Thyroid gland (tissue), 4 donors: ENCODE data around the gene SIRT7. TPM values are rescaled to one million over a fixed set of nuclear protein-coding genes. Genes with fewer than 3 reads are reported as not detected.

Experiments
- DNase-seq, 2 donors: peaks; one replicate each; pipeline ENCODE4 v3.0.0-alpha.2; 2019
- H3K27ac ChIP-seq, 3 donors: fragments of 200-600 bp; sonication (generic); 1 replicate in 2 of 3; 2 replicates in 1 of 3; pipeline ENCODE4 v1.5.1; 2016 to 2019; ENCODE audit warnings: mild to moderate bottlenecking in 1 of 3, moderate library complexity in 1 of 3
- H3K27me3 ChIP-seq: fragments of 200-600 bp; sonication (generic); one replicate; pipeline ENCODE4 v1.5.1; 2019
- H3K36me3 ChIP-seq, 2 donors: fragments of 200-600 bp; sonication (generic); one replicate each; pipeline ENCODE4 v1.5.1; 2016 to 2019
- H3K4me1 ChIP-seq, 2 donors: fragments of 200-600 bp; sonication (generic); one replicate each; pipeline ENCODE4 v1.5.1; 2017 to 2019
- H3K4me3 ChIP-seq, 3 donors: fragments of 200-600 bp; sonication (generic); replicated peaks in 1 of 3; 1 replicate in 2 of 3; 2 replicates in 1 of 3; pipeline ENCODE4 v1.5.1; 2016; ENCODE audit warnings: mild to moderate bottlenecking in 1 of 3
- H3K9me3 ChIP-seq: fragments of 200-600 bp; sonication (generic); one replicate; pipeline ENCODE4 v1.5.1; 2017
- CTCF ChIP-seq, 6 experiments: fragments of 200-600 bp in 3 of 6; fragments of 450-650 bp in 3 of 6; sonication (generic) in 3 of 6; IDR thresholded peaks; one replicate each; pipeline ENCODE4 v1.5.1; 2016 to 2019; ENCODE audit warnings: antibody characterized with exemption in 6 of 6, mild to moderate bottlenecking in 2 of 6, inconsistent platforms in 1 of 6, moderate library complexity in 1 of 6
- POLR2A ChIP-seq, 2 donors: fragments of 450-650 bp; IDR thresholded peaks; one replicate each; pipeline ENCODE4 v1.6.1; 2017; ENCODE audit warnings: antibody characterized with exemption in 2 of 2, mild to moderate bottlenecking in 2 of 2, moderate library complexity in 1 of 2
- WGBS, 2 donors: methylation state at CpG; one replicate each; pipeline ENCODE4 v1.1.5; 2017; 5-methylcytosine and 5-hydroxymethylcytosine counted together
- intact Hi-C: fragments of 100-400 bp; cut with DNase I; formaldehyde crosslinking; loops from one replicate; pipeline ENCODE4 v1.15.1; 2023
- total RNA-seq, 4 donors: library from RNA; depleted of rRNA; stranded (reverse); fragments of >200 nt; gene quantifications; one replicate each; pipeline ENCODE4 v1.2.3, GENCODE V29; 2016

The SIRT7 gene
- total RNA-seq, 4 donors from 2014 or later: 8.9 to 23.5 (median 15.8) TPM

- 97% methylated on average over 6 to 7 of the region's 10 CpGs for WGBS, 2 donors
- H3K36me3 ChIP-seq: peaks cover 3 to 16% of the 10 kb centered on the region in 2 donors
- peaks cover 0 to 14% of the 10 kb centered on the region in 2 donors for H3K4me1 ChIP-seq
- TF ChIP-seq POLR2A (IDR thresholded peaks at IDR 0.05) (no peak), CTCF (IDR thresholded peaks at IDR 0.05) (no peak)
- H3K27me3 ChIP-seq: no peaks in the 10 kb centered on the region
- intact Hi-C loops: no loop called here
- no peak overlapping the region for H3K27ac ChIP-seq
- no peaks in the 10 kb centered on the region for H3K9me3 ChIP-seq
- no peak for DNase-seq
- H3K4me3 ChIP-seq: no peak overlapping the region
These were observed 14.6 kb downstream of the SIRT7 start for GRCh38 chr17:81903415-81903831.

- Histone ChIP-seq H3K4me1 (peaks cover 0 to 14% of the 10 kb centered on the region in 2 donors), H3K9me3 (no peaks in the 10 kb centered on the region), H3K27me3 (no peaks in the 10 kb centered on the region), H3K4me3 (peak overlapping the region in 1 of 3 donors; percentile 28), H3K27ac (no peak overlapping the region), H3K36me3 (peaks cover 9 to 22% of the 10 kb centered on the region in 2 donors)
- 25 to 57% methylated on average over 14 to 17 of the region's 47 CpGs for WGBS, 2 donors
- DNase-seq: no peak
- no peak for TF ChIP-seq POLR2A (IDR thresholded peaks at IDR 0.05)
- TF ChIP-seq CTCF (IDR thresholded peaks at IDR 0.05): no peak
- intact Hi-C loops: no loop called here
These were observed 15.1 kb downstream of the SIRT7 start for GRCh38 chr17:81902653-81903414.

GRCh38 chr17:81902023-81902652, 15.8 kb downstream of the SIRT7 start, which contains the start of gene NPB:
TSS of gene NPB (plus strand) at chr17:81902238. CDS start at chr17:81902278, 40 bp downstream.
- TF ChIP-seq POLR2A (IDR thresholded peaks at IDR 0.05) (no peak), CTCF (IDR thresholded peaks at IDR 0.05) (no peak)
- peaks cover 12 to 18% of the 10 kb centered on the region in 2 donors for H3K36me3 ChIP-seq
- WGBS, 2 donors: no CpG with 5 or more reads among the region's 79 CpGs
- no peak within 1 kb of the TSS for H3K27ac ChIP-seq
- no peaks in the 10 kb centered on the region for H3K9me3 ChIP-seq
- intact Hi-C loops: no loop called here
- peak; percentile 48 to 54 for DNase-seq
- no peaks in the 10 kb centered on the region for H3K27me3 ChIP-seq
- H3K4me3 ChIP-seq: peak within 1 kb of the TSS in 1 of 3 donors; percentile 28
- peaks cover 0 to 14% of the 10 kb centered on the region in 2 donors for H3K4me1 ChIP-seq

GRCh38 chr17:81901167-81902022, 16.6 kb downstream of the SIRT7 start:
- no peak for TF ChIP-seq CTCF (IDR thresholded peaks at IDR 0.05)
- TF ChIP-seq POLR2A (IDR thresholded peaks at IDR 0.05): no peak
- Histone ChIP-seq H3K9me3 (no peaks in the 10 kb centered on the region), H3K36me3 (peaks cover 14 to 17% of the 10 kb centered on the region in 2 donors), H3K27me3 (no peaks in the 10 kb centered on the region), H3K4me1 (peaks cover 0 to 14% of the 10 kb centered on the region in 2 donors), H3K4me3 (peak overlapping the region in 1 of 3 donors; percentile 28), H3K27ac (no peak overlapping the region)
- no peak for DNase-seq
- WGBS, 2 donors: 73 to 97% methylated on average over 4 to 14 of the region's 21 CpGs
- intact Hi-C loops: no loop called here
